Epithelial cell of esophagus (primary cell): Measurements from ENCODE around the gene C14orf93.
A peak's percentile ranks its signal among the peaks of the same experiment; 100 is the strongest.
"Not testable (repeated sequence)": the region's sequence is repeated elsewhere in the genome, so short reads cannot be mapped to it uniquely, and the experiment has no call there.

Experiments used
- DNase-seq: peaks from one replicate; pipeline ENCODE4 v3.0.0; 2010; ENCODE audit warnings: low read depth
- H3K4me3 ChIP-seq: 2 replicates; pipeline ENCODE4 v1.5.1; 2011; ENCODE audit warnings: mild to moderate bottlenecking, low read length, control low read depth
- CTCF ChIP-seq: IDR thresholded peaks from 2 replicates; pipeline ENCODE4 v1.5.1; 2011; ENCODE audit warnings: low read depth, mild to moderate bottlenecking, low read length, control low read depth, inconsistent platforms; ENCODE audit not compliant: insufficient read depth; ENCODE audit errors: missing control alignments

C14orf93 gene

GRCh38 chr14:23006544-23007419 lies 3.2 kb downstream of the C14orf93 start:
- peak overlapping the region; percentile 75 for H3K4me3 ChIP-seq
- DNase-seq, result peak; percentile 99
- TF ChIP-seq CTCF, result peak; percentile 19

GRCh38 chr14:23006188-23006534 lies 3.8 kb downstream of the C14orf93 start:
- no peak for TF ChIP-seq CTCF
- peak overlapping the region; percentile 75 for H3K4me3 ChIP-seq
- no peak for DNase-seq

DNA sequence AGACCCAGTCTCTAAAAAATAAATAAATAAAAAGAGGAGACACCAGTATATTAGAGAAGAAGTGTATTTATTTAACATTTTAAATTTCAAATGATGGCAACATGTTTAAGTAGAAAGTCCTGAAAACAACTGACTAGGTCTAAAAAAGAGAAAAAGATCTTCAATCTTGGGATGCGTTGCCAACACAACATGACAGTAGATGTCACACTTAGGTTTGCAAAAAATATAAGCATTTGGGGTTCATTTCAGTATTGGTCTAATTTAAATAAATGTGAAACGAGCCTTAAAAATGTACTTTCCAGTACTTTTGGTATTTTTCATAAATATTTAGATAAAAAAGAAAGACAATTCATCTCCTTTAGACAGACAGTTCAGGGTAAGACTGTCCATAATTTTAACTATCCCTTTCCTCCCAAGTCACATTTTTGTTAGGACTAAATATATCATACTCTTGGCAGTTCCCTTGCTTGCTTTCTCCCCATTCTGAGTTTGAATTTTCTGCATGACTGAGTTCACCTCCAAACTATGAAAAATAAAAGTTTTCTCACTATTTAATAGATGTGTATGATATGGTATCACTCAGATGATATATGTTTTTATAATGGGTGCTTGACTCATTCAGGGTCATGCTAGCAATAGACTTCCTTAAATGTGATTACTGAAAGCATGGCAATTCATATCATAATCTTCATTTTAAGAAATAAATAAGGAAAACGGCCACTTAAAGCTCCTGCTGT lies 4.3 kb downstream of the C14orf93 start:
- DNase-seq, result no peak
- peak overlapping the region; percentile 75 for H3K4me3 ChIP-seq
- no peak for TF ChIP-seq CTCF

- H3K4me3 ChIP-seq, result not testable (repeated sequence)
- DNase-seq, result peak; percentile 34
These were observed 5.7 kb downstream of the C14orf93 start for GRCh38 chr14:23004274-23004673.

DNA sequence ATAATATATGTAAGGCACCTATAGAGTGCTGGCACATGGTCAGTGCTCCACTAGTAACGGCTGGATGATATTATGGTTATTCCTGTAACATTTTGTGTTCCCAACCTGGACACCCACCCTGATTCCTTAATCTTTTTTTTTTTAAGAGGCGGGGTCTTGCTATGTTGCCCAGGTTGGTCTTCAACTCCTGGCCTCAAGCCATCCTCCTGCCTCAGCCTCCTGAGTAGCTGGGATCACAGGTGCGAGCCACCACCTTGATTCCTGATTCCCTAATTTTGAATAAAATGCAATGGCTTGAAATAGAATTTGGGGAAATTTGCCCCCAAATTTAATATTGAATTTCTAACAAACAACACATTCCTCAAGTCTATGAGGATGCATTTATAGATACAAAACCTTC lies 7.4 kb downstream of the C14orf93 start:
- no peak for TF ChIP-seq CTCF
- no peak for DNase-seq
- H3K4me3 ChIP-seq, result no peak overlapping the region

- no peak for TF ChIP-seq CTCF
- H3K4me3 ChIP-seq, result no peak overlapping the region
- no peak for DNase-seq
These were observed 9.1 kb downstream of the C14orf93 start for GRCh38 chr14:23000860-23001259.

- DNase-seq, result no peak
- no peak for TF ChIP-seq CTCF
- H3K4me3 ChIP-seq, result no peak overlapping the region
These were observed 11.5 kb downstream of the C14orf93 start for GRCh38 chr14:22998329-22999012.
